GM12878 (cell line): ENCODE data around the gene NLGN1. TPM values are rescaled to one million over a fixed set of nuclear protein-coding genes. Genes with fewer than 3 reads are reported as not detected.

Source experiments
- ATAC-seq: fragments of 200-7000 bp; cut with Tn5 transposase; 3 replicates; pipeline ENCODE4 v1.9.1; 2020; ENCODE audit warnings: mild to moderate bottlenecking, moderate library complexity
- BruUV-seq: library from RNA; stranded (reverse); fragments of 400-500 nt; replicated peaks from 2 replicates; lab custom pipeline; 2021; lab: Mats Ljungman, UMichigan
- CTCF ChIA-PET: fragments of 300-600 bp; sonication (Branson Sonifier 250); formaldehyde crosslinking; extraction: SDS; loops from one replicate; lab custom pipeline; 2021; ENCODE audit warnings: inconsistent platforms; lab: Yijun Ruan, JAX
- POLR2A ChIA-PET: fragments of 350-600 bp; formaldehyde crosslinking; extraction: SDS; loops from one replicate; lab custom pipeline; 2021; ENCODE audit warnings: inconsistent platforms; lab: Charles Lee
- RAD21 ChIA-PET: fragments of 300-600 bp; sonication (Branson Sonifier 250); formaldehyde crosslinking; loops from one replicate; lab custom pipeline; 2023; ENCODE audit warnings: antibody characterized with exemption; ENCODE audit not compliant: unreplicated experiment; lab: Charles Lee
- SMC1A ChIA-PET: fragments of 300-600 bp; sonication (Branson Sonifier 250); formaldehyde crosslinking; loops from one replicate; lab custom pipeline; 2023; ENCODE audit not compliant: unreplicated experiment, uncharacterized antibody; lab: Charles Lee
- DNase-seq: peaks from one replicate; pipeline ENCODE4 v3.0.0-alpha.2; 2011; ENCODE audit warnings: low read depth, low spot score
- FAIRE-seq: peaks from 3 replicates; lab custom pipeline; 2011; peaks lifted over from hg19 to GRCh38; lab: Jason Lieb, UNC
- H2AFZ ChIP-seq: 2 replicates; pipeline ENCODE4 v1.6.0; 2011; ENCODE audit warnings: low read depth, low read length, control low read depth; ENCODE audit not compliant: control insufficient read depth
- H3K27ac ChIP-seq: 2 replicates; pipeline ENCODE4 v1.5.1; 2011; ENCODE audit warnings: control low read depth; ENCODE audit not compliant: control insufficient read depth, insufficient read depth
- H3K27me3 ChIP-seq, 2 experiments: replicated peaks in 1 of 2; 2 replicates each; pipeline versions ENCODE4 v1.6.0 to v1.6.1; 2011; ENCODE audit warnings: low read length in 1 of 2; ENCODE audit not compliant: control insufficient read depth in 2 of 2, insufficient read depth in 2 of 2
- H3K36me3 ChIP-seq, 2 experiments: 2 replicates each; pipeline ENCODE4 v1.5.1; 2011; ENCODE audit warnings: low read length in 1 of 2; ENCODE audit not compliant: control insufficient read depth in 2 of 2, insufficient read depth in 2 of 2
- H3K4me1 ChIP-seq: 2 replicates; pipeline ENCODE4 v1.6.1; 2011; ENCODE audit warnings: mild to moderate bottlenecking, low read length, moderate library complexity, mixed read lengths; ENCODE audit not compliant: control insufficient read depth, insufficient read depth
- H3K4me2 ChIP-seq: 2 replicates; pipeline ENCODE4 v1.6.0; 2011; ENCODE audit warnings: control low read depth; ENCODE audit not compliant: control insufficient read depth, insufficient read depth
- H3K4me3 ChIP-seq: fragments of 200-600 bp; sonication (generic); 2 replicates; pipeline ENCODE4 v1.5.1; 2016
- H3K79me2 ChIP-seq: 2 replicates; pipeline ENCODE4 v1.6.0; 2011; ENCODE audit warnings: low read length; ENCODE audit not compliant: control insufficient read depth, insufficient read depth
- H3K9ac ChIP-seq: 2 replicates; pipeline ENCODE4 v1.8.0; 2011; ENCODE audit warnings: low read length, control low read depth, mixed read lengths; ENCODE audit not compliant: control insufficient read depth, insufficient read depth
- H3K9me3 ChIP-seq: replicated peaks from 3 replicates; pipeline ENCODE4 v1.5.1; 2011; ENCODE audit warnings: mild to moderate bottlenecking, low read length; ENCODE audit not compliant: control insufficient read depth, insufficient read depth
- H4K20me1 ChIP-seq: 2 replicates; pipeline ENCODE4 v1.6.0; 2011; ENCODE audit not compliant: control insufficient read depth, insufficient read depth
- ASH2L ChIP-seq: fragments of 300-600, 200-600 bp; sonication (generic); IDR thresholded peaks from 2 replicates; pipeline ENCODE4 v1.6.1; 2017; ENCODE audit warnings: low read depth, mild to moderate bottlenecking, borderline replicate concordance
- BMI1 ChIP-seq: fragments of 450-650 bp; IDR thresholded peaks from 2 replicates; pipeline ENCODE4 v1.6.1; 2016; ENCODE audit warnings: mild to moderate bottlenecking, moderate library complexity, borderline replicate concordance
- DPF2 ChIP-seq: fragments of 450-650 bp; IDR thresholded peaks from 2 replicates; pipeline ENCODE4 v1.6.1; 2017; ENCODE audit warnings: mild to moderate bottlenecking
- EGR1 ChIP-seq, 2 experiments: IDR thresholded peaks; 1 replicate in 1 of 2; 2 replicates in 1 of 2; pipeline ENCODE4 v1.6.1; 2011 to 2012; ENCODE audit warnings: low read depth in 2 of 2, low read length in 2 of 2, borderline replicate concordance in 1 of 2, mild to moderate bottlenecking in 1 of 2, moderate library complexity in 1 of 2
- HDGF ChIP-seq: fragments of 450-650 bp; IDR thresholded peaks from 2 replicates; pipeline ENCODE4 v1.6.1; 2016; ENCODE audit warnings: antibody characterized with exemption
- NR2C2 ChIP-seq: IDR thresholded peaks from 2 replicates; pipeline ENCODE4 v1.6.1; 2011; ENCODE audit warnings: borderline replicate concordance, low read depth; ENCODE audit not compliant: control insufficient read depth, insufficient read length
- PBX3 ChIP-seq: IDR thresholded peaks from 2 replicates; pipeline ENCODE4 v1.6.1; 2011; ENCODE audit warnings: mild to moderate bottlenecking, low read depth, low read length, moderate library complexity; ENCODE audit not compliant: insufficient replicate concordance
- RB1 ChIP-seq: fragments of 450-650 bp; formaldehyde crosslinking; IDR thresholded peaks from 2 replicates; pipeline ENCODE4 v1.6.1; 2017; ENCODE audit warnings: mild to moderate bottlenecking, borderline replicate concordance
- ZBED1 ChIP-seq: IDR thresholded peaks from 2 replicates; pipeline ENCODE4 v1.6.1; 2016; ENCODE audit warnings: borderline replicate concordance
- in situ Hi-C: fragments of 300-500 bp; cut with MboI; formaldehyde crosslinking; loops from 9 replicates; pipeline ENCODE4 v1.14.3; 2018; ENCODE audit warnings: mixed read lengths
- intact Hi-C: fragments of 100-400 bp; cut with micrococcal nuclease; formaldehyde crosslinking; loops from one replicate; pipeline ENCODE4 v1.14.2; 2022; ENCODE audit not compliant: unreplicated experiment
- polyA plus RNA-seq, 11 experiments: library from polyadenylated mRNA; depleted of rRNA in 4 of 11; unstranded in 6 of 11; stranded (reverse) in 5 of 11; fragments of >200 nt; fragmentation: Nextera tagmentation in 4 of 11; fragmentation: Illumina TruSeq in 1 of 11; extraction: Ambion mirVana in 4 of 11; extraction: Trizol in 1 of 11; gene quantifications; 1 replicate in 1 of 11; 2 replicates in 10 of 11; pipeline versions ENCODE4 v1.2.1 to v1.2.3, GENCODE V29; 2011 to 2016; ENCODE audit warnings: inconsistent platforms in 2 of 11, missing spikeins in 2 of 11, low read depth in 1 of 11
- total RNA-seq, 4 experiments: library from RNA; depleted of rRNA in 3 of 4; stranded (reverse); fragments of >200 nt in 3 of 4; fragmentation: Illumina TruSeq in 1 of 4; extraction: Trizol in 1 of 4; gene quantifications; 2 replicates each; pipeline versions ENCODE4 v1.2.1 to v1.2.3, GENCODE V29; 2013 to 2021
- TF ChIP-seq, protein P1 (sequence below): fragments of 450-650 bp; formaldehyde crosslinking; IDR thresholded peaks from 2 replicates; pipeline ENCODE4 v1.5.0; 2022; ENCODE audit warnings: mild to moderate bottlenecking, missing genetic modification characterization
- TF ChIP-seq, protein P2 (sequence below): fragments of 450-650 bp; formaldehyde crosslinking; IDR thresholded peaks from 2 replicates; pipeline ENCODE4 v1.4.0; 2022; ENCODE audit warnings: mild to moderate bottlenecking, moderate library complexity
- TF ChIP-seq, protein P3 (sequence below): fragments of 450-650 bp; conservative IDR thresholded peaks from 2 replicates; pipeline ENCODE4 v1.6.1; 2017; ENCODE audit warnings: mild to moderate bottlenecking, moderate library complexity

The NLGN1 gene
- total and polyA plus RNA-seq, 10 of the 15 experiments (the other 5 are each of a cell fraction or from before 2014, with no cell fraction given) = not detected

DNA sequence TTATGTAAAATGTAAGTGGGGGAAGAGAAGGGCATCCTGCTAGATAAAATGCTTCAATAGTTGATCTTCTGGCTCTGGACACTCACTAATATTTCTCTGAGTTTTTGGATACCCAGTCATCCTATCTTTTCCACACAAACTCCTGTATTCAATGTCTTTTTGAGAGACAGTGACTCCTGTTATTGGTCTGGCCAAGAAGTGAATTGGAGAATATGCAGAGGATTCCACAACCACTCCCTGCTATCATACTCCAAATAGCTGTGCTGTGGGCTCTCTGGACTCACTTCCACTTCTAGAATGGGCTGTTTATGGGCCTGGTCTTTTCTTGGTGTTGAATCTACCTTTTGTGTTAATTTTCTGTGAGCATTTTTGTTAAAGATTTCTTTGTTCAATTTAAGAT, 376.8 kb downstream of the NLGN1 start:
- Histone ChIP-seq H3K4me2 (no peak overlapping the region), H2AFZ (no peak overlapping the region), H3K4me3 (no peak overlapping the region), H3K9ac (no peak overlapping the region), H4K20me1 (no peaks in the 10 kb centered on the region), H3K79me2 (no peaks in the 10 kb centered on the region), H3K27me3 (no peaks in the 10 kb centered on the region), H3K4me1 (no peaks in the 10 kb centered on the region), H3K27ac (no peak overlapping the region), H3K9me3 (no peaks in the 10 kb centered on the region), H3K36me3 (no peaks in the 10 kb centered on the region)
- CTCF ChIA-PET = no interaction called here
- intact Hi-C loops (no loop called here), in situ Hi-C loops (no loop called here)
- no TSS peak for BruUV-seq
- DNase-seq = no peak
- no peak for ATAC-seq
- RAD21 ChIA-PET = no interaction called here
- POLR2A ChIA-PET = no interaction called here
- SMC1A ChIA-PET = no interaction called here
- no peak for FAIRE-seq
- TF ChIP-seq RB1 (no peak), PBX3 (no peak), ZBED1 (no peak), BMI1 (no peak), NR2C2 (no peak), EGR1 (IDR thresholded peaks at IDR 0.05; ENCODE audit: borderline replicate concordance in 1 of 2, low read depth in 2 of 2, low read length in 2 of 2) (no peak), HDGF (no peak), DPF2 (no peak), ASH2L (no peak)
- TF ChIP-seq, protein P1, sequence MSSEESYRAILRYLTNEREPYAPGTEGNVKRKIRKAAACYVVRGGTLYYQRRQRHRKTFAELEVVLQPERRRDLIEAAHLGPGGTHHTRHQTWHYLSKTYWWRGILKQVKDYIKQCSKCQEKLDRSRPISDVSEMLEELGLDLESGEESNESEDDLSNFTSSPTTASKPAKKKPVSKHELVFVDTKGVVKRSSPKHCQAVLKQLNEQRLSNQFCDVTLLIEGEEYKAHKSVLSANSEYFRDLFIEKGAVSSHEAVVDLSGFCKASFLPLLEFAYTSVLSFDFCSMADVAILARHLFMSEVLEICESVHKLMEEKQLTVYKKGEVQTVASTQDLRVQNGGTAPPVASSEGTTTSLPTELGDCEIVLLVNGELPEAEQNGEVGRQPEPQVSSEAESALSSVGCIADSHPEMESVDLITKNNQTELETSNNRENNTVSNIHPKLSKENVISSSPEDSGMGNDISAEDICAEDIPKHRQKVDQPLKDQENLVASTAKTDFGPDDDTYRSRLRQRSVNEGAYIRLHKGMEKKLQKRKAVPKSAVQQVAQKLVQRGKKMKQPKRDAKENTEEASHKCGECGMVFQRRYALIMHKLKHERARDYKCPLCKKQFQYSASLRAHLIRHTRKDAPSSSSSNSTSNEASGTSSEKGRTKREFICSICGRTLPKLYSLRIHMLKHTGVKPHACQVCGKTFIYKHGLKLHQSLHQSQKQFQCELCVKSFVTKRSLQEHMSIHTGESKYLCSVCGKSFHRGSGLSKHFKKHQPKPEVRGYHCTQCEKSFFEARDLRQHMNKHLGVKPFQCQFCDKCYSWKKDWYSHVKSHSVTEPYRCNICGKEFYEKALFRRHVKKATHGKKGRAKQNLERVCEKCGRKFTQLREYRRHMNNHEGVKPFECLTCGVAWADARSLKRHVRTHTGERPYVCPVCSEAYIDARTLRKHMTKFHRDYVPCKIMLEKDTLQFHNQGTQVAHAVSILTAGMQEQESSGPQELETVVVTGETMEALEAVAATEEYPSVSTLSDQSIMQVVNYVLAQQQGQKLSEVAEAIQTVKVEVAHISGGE (CRISPR knock-in tag) = no peak
- TF ChIP-seq, protein P2, sequence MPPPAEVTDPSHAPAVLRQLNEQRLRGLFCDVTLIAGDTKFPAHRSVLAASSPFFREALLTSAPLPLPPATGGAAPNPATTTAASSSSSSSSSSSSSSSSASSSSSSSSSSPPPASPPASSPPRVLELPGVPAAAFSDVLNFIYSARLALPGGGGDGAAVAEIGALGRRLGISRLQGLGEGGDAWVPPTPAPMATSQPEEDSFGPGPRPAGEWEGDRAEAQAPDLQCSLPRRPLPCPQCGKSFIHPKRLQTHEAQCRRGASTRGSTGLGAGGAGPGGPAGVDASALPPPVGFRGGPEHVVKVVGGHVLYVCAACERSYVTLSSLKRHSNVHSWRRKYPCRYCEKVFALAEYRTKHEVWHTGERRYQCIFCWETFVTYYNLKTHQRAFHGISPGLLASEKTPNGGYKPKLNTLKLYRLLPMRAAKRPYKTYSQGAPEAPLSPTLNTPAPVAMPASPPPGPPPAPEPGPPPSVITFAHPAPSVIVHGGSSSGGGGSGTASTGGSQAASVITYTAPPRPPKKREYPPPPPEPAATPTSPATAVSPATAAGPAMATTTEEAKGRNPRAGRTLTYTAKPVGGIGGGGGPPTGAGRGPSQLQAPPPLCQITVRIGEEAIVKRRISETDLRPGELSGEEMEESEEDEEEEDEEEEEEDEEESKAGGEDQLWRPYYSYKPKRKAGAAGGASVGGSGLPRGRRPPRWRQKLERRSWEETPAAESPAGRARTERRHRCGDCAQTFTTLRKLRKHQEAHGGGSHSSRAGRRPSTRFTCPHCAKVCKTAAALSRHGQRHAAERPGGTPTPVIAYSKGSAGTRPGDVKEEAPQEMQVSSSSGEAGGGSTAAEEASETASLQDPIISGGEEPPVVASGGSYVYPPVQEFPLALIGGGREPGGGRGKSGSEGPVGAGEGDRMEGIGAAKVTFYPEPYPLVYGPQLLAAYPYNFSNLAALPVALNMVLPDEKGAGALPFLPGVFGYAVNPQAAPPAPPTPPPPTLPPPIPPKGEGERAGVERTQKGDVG = no peak
- TF ChIP-seq, protein P3, sequence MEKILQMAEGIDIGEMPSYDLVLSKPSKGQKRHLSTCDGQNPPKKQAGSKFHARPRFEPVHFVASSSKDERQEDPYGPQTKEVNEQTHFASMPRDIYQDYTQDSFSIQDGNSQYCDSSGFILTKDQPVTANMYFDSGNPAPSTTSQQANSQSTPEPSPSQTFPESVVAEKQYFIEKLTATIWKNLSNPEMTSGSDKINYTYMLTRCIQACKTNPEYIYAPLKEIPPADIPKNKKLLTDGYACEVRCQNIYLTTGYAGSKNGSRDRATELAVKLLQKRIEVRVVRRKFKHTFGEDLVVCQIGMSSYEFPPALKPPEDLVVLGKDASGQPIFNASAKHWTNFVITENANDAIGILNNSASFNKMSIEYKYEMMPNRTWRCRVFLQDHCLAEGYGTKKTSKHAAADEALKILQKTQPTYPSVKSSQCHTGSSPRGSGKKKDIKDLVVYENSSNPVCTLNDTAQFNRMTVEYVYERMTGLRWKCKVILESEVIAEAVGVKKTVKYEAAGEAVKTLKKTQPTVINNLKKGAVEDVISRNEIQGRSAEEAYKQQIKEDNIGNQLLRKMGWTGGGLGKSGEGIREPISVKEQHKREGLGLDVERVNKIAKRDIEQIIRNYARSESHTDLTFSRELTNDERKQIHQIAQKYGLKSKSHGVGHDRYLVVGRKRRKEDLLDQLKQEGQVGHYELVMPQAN = no peak
